ENCODE measurements around the gene LGI2.

The LGI2 gene

GRCh38 chr4:25001509-25001908 lies 29.2 kb downstream of the LGI2 start:
- H2AFZ ChIP-seq (ENCODE audit: low read length): no peak overlapping the region
- H3K27me3 ChIP-seq (ENCODE audit: insufficient read depth, low read length, poor library complexity, severe bottlenecking): no peaks in the 10 kb centered on the region
- H3F3A ChIP-seq (ENCODE audit: low read depth): no peaks in the 10 kb centered on the region

GRCh38 chr4:25000639-25001038 lies 30.1 kb downstream of the LGI2 start:
- TF ChIP-seq EZH2phosphoT487 (IDR thresholded peaks at IDR 0.05; ENCODE audit: borderline replicate concordance): no peak
- TF ChIP-seq CTCF (conservative IDR thresholded peaks at IDR 0.05; ENCODE audit: low read length): no peak
- Histone ChIP-seq H3K27me3 (ENCODE audit: insufficient read depth, low read length, poor library complexity, severe bottlenecking) (no peaks in the 10 kb centered on the region), H3K4me1 (ENCODE audit: insufficient read depth, low read length, poor library complexity, severe bottlenecking) (no peaks in the 10 kb centered on the region), H3K4me2 (ENCODE audit: low read depth, low read length, poor library complexity, severe bottlenecking) (no peak overlapping the region), H3K4me3 (ENCODE audit: low read length, poor library complexity, severe bottlenecking) (no peak overlapping the region), H3K36me3 (ENCODE audit: insufficient read depth, low read length) (no peaks in the 10 kb centered on the region), H3K9ac (ENCODE audit: low read depth, low read length, poor library complexity, severe bottlenecking) (no peak overlapping the region), H2AFZ (ENCODE audit: low read length) (no peak overlapping the region), H3K9me3 (ENCODE audit: insufficient read depth, low read depth, low read length) (peaks cover 2% of the 10 kb centered on the region; the same call in 1 of the 2 replicates), H3K79me2 (ENCODE audit: insufficient read depth, low read length) (no peaks in the 10 kb centered on the region), H4K20me1 (ENCODE audit: insufficient read depth, low read length, poor library complexity, severe bottlenecking) (no peaks in the 10 kb centered on the region), H3K9me2 (replicated peaks; ENCODE audit: low read depth, low read length) (no peaks in the 10 kb centered on the region), H3F3A (ENCODE audit: low read depth) (no peaks in the 10 kb centered on the region)

More at GRCh38 chr4:25001509-25001908, 29.2 kb downstream of the LGI2 start:
- no peaks in the 10 kb centered on the region for H3K9me2 ChIP-seq (replicated peaks; ENCODE audit: low read depth, low read length)
- TF ChIP-seq CTCF (conservative IDR thresholded peaks at IDR 0.05; ENCODE audit: low read length): no peak
- TF ChIP-seq EZH2phosphoT487 (IDR thresholded peaks at IDR 0.05; ENCODE audit: borderline replicate concordance): no peak
- H3K79me2 ChIP-seq (ENCODE audit: insufficient read depth, low read length): no peaks in the 10 kb centered on the region
- H3K4me3 ChIP-seq (ENCODE audit: low read length, poor library complexity, severe bottlenecking): no peak overlapping the region
- no peaks in the 10 kb centered on the region for H3K4me1 ChIP-seq (ENCODE audit: insufficient read depth, low read length, poor library complexity, severe bottlenecking)
- no peaks in the 10 kb centered on the region for H3K36me3 ChIP-seq (ENCODE audit: insufficient read depth, low read length)
- H4K20me1 ChIP-seq (ENCODE audit: insufficient read depth, low read length, poor library complexity, severe bottlenecking): no peaks in the 10 kb centered on the region
- no peak overlapping the region for H3K4me2 ChIP-seq (ENCODE audit: low read depth, low read length, poor library complexity, severe bottlenecking)
- H3K9me3 ChIP-seq (ENCODE audit: insufficient read depth, low read depth, low read length): peaks cover 2% of the 10 kb centered on the region; the same call in 1 of the 2 replicates
- H3K9ac ChIP-seq (ENCODE audit: low read depth, low read length, poor library complexity, severe bottlenecking): no peak overlapping the region

GRCh38 chr4:24999392-25000089 lies 31.2 kb downstream of the LGI2 start:
- Histone ChIP-seq H3K4me1 (ENCODE audit: insufficient read depth, low read length, poor library complexity, severe bottlenecking) (no peaks in the 10 kb centered on the region), H3K36me3 (ENCODE audit: insufficient read depth, low read length) (no peaks in the 10 kb centered on the region), H3K9me2 (replicated peaks; ENCODE audit: low read depth, low read length) (no peaks in the 10 kb centered on the region), H3F3A (ENCODE audit: low read depth) (no peaks in the 10 kb centered on the region), H3K4me2 (ENCODE audit: low read depth, low read length, poor library complexity, severe bottlenecking) (no peak overlapping the region), H3K27me3 (ENCODE audit: insufficient read depth, low read length, poor library complexity, severe bottlenecking) (no peaks in the 10 kb centered on the region), H2AFZ (ENCODE audit: low read length) (no peak overlapping the region), H3K9ac (ENCODE audit: low read depth, low read length, poor library complexity, severe bottlenecking) (no peak overlapping the region), H4K20me1 (ENCODE audit: insufficient read depth, low read length, poor library complexity, severe bottlenecking) (no peaks in the 10 kb centered on the region), H3K79me2 (ENCODE audit: insufficient read depth, low read length) (no peaks in the 10 kb centered on the region), H3K4me3 (ENCODE audit: low read length, poor library complexity, severe bottlenecking) (no peak overlapping the region), H3K9me3 (ENCODE audit: insufficient read depth, low read depth, low read length) (peaks cover 6% of the 10 kb centered on the region; the same call in 1 of the 2 replicates)
- no peak for TF ChIP-seq CTCF (conservative IDR thresholded peaks at IDR 0.05; ENCODE audit: low read length)
- no peak for TF ChIP-seq EZH2phosphoT487 (IDR thresholded peaks at IDR 0.05; ENCODE audit: borderline replicate concordance)
